ENCODE data around the gene BGLAP. TPM values are rescaled to one million over a fixed set of nuclear protein-coding genes. Genes with fewer than 3 reads are reported as not detected.
"Not testable (repeated sequence)": the region's sequence is repeated elsewhere in the genome, so short reads cannot be mapped to it uniquely, and the experiment has no call there.

The BGLAP gene
- total RNA-seq, 4 donors from 2014 or later: 1.6 to 2.1 TPM; not detected in 2

DNA sequence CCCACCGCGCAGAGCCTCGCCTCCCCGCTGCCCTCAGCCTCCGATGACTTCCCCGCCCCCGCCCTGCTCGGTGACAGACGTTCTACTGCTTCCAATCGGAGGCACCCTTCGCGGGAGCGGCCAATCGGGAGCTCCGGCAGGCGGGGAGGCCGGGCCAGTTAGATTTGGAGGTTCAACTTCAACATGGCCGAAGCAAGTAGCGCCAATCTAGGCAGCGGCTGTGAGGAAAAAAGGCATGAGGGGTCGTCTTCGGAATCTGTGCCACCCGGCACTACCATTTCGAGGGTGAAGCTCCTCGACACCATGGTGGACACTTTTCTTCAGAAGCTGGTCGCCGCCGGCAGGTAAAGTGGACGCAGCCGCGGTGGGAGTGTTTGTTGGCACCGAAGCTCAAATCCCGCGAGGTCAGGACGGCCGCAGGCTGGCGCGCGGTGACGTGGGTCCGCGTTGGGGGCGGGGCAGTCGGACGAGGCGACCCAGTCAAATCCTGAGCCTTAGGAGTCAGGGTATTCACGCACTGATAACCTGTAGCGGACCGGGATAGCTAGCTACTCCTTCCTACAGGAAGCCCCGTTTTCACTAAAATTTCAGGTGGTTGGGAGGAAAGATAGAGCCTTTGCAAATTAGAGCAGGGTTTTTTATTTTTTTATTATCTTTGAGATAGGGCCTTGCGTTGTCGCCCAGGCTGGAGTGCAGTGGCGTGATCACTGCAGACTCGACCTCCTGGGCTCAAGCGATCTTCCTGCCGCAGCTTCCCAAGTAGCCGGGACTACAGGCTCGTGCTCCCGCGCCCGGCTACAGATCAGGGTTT is 28.9 kb upstream of the BGLAP start, which contains the start of gene PMF1:
Gene PMF1 (plus strand): TSS at position 175 of the 811 bp plus-strand sequence. CDS start 9 bp downstream, at position 184.
- H3K36me3 ChIP-seq: peaks cover 0 to 10% (median under 1%) of the 10 kb centered on the region in 4 donors
- in situ Hi-C loops (cut with MboI; ENCODE audit: low pct_ligation_motif_present in 1 of 4, low pct_unique_long_range_greater_than_20kb in 1 of 4, low sequenced_read_pairs in 3 of 4) (loop anchor here in 1 of 4 donors (25.0 kb wide), 1 partner anchor 126 kb away; the partner anchor contains the start of gene MEX3A), intact Hi-C loops (cut with DNase I; ENCODE audit: low total_unique reads) (no loop called here)
- TF ChIP-seq POLR2A (IDR thresholded peaks at IDR 0.05) (peak; percentile 77), POLR2AphosphoS5 (IDR thresholded peaks at IDR 0.05) (peak; percentile 85 to 93 (median 85)), EP300 (IDR thresholded peaks at IDR 0.05; ENCODE audit: low read depth) (peak; percentile 29)
- TF ChIP-seq, protein P1, sequence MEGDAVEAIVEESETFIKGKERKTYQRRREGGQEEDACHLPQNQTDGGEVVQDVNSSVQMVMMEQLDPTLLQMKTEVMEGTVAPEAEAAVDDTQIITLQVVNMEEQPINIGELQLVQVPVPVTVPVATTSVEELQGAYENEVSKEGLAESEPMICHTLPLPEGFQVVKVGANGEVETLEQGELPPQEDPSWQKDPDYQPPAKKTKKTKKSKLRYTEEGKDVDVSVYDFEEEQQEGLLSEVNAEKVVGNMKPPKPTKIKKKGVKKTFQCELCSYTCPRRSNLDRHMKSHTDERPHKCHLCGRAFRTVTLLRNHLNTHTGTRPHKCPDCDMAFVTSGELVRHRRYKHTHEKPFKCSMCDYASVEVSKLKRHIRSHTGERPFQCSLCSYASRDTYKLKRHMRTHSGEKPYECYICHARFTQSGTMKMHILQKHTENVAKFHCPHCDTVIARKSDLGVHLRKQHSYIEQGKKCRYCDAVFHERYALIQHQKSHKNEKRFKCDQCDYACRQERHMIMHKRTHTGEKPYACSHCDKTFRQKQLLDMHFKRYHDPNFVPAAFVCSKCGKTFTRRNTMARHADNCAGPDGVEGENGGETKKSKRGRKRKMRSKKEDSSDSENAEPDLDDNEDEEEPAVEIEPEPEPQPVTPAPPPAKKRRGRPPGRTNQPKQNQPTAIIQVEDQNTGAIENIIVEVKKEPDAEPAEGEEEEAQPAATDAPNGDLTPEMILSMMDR (IDR thresholded peaks at IDR 0.05): no peak
- no peaks in the 10 kb centered on the region for H3K27me3 ChIP-seq
- 0% methylated on average over 14 to 49 of the region's 61 CpGs for WGBS, 2 donors (ENCODE audit: low coverage in 1 of 2)
- H3K27ac ChIP-seq: peak within 1 kb of the TSS; percentile 88 to 96 (median 94)
- peak within 1 kb of the TSS; percentile 41 to 73 (median 69) for H3K4me3 ChIP-seq
- H3K9me3 ChIP-seq: no peaks in the 10 kb centered on the region
- peak; percentile 97 for DNase-seq
- peaks cover 15 to 30% (median 22%) of the 10 kb centered on the region in 4 donors for H3K4me1 ChIP-seq

DNA sequence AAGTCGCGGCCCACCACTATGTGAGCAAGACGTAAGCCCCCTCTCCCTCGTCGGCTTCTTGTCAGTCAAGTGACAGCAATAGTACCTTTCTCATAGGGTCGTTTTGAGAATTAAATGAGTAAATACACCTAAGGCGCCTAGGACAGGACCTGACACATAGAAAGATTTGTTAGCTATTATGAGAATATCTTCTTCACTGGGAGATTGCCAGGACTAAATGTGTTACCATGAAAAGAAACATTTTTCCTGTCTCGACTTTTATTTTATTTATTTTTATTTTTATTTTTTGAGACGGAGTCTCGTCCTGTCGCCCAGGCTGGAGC is 28.4 kb upstream of the BGLAP start:
- H3K27ac ChIP-seq: peak overlapping the region; percentile 88 to 96 (median 94)
- 11 to 19% methylated on average over 6 to 11 of the region's 11 CpGs for WGBS, 2 donors (ENCODE audit: low coverage in 1 of 2)
- H3K4me1 ChIP-seq: peaks cover 15 to 30% (median 22%) of the 10 kb centered on the region in 4 donors
- TF ChIP-seq POLR2A (IDR thresholded peaks at IDR 0.05): no peak
- TF ChIP-seq, protein P1 (IDR thresholded peaks at IDR 0.05): no peak
- TF ChIP-seq EP300 (IDR thresholded peaks at IDR 0.05; ENCODE audit: low read depth): no peak
- TF ChIP-seq POLR2AphosphoS5 (IDR thresholded peaks at IDR 0.05): no peak
- no peaks in the 10 kb centered on the region for H3K9me3 ChIP-seq
- DNase-seq: no peak
- in situ Hi-C loops (cut with MboI; ENCODE audit: low pct_ligation_motif_present in 1 of 4, low pct_unique_long_range_greater_than_20kb in 1 of 4, low sequenced_read_pairs in 3 of 4): loop anchor here in 1 of 4 donors (25.0 kb wide), 1 partner anchor 126 kb away; the partner anchor contains the start of gene MEX3A
- intact Hi-C loops (cut with DNase I; ENCODE audit: low total_unique reads): no loop called here
- H3K36me3 ChIP-seq: peaks cover 0 to 6% (median 0%) of the 10 kb centered on the region in 4 donors
- peak overlapping the region; percentile 41 to 73 (median 69) for H3K4me3 ChIP-seq
- no peaks in the 10 kb centered on the region for H3K27me3 ChIP-seq

DNA sequence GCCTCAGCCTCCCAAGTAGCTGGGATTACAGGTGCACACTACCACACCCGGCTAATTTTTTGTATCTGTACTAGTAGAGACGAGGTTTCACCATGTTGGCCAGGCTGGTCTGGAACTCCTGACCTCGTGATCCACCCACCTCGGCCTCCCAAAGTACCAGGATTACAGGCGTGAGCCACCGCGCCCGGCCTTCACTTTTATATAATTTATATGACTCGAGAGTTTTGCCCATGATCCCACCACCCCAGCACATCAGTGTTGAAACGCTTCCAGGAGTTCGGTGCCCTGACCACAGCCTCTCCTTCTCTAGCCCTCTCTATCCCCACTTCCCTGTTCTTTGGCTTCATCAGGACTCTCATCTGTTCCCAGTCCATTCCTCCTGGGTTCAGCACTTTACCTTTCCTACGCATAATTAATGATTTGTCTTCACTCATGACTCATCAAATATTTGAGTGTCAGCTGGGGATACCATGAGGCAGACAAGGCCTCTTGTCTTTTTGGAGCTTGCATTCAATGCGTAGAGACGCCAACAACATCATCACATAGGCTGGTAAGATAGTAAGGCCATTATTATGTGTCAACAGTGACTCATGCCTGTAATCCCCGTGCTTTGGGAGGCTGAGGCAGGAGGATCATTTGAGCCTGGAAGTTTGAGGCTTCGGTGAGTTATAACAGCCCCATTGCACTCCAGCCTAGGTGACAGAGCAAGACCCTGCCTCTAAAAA is 27.8 kb upstream of the BGLAP start:
- no peaks in the 10 kb centered on the region for H3K9me3 ChIP-seq
- H3K4me3 ChIP-seq: peak overlapping the region in 3 of 4 donors; percentile 41 to 69 (median 69)
- peak overlapping the region; percentile 88 to 96 (median 94) for H3K27ac ChIP-seq
- intact Hi-C loops (cut with DNase I; ENCODE audit: low total_unique reads) (no loop called here), in situ Hi-C loops (cut with MboI; ENCODE audit: low pct_ligation_motif_present in 1 of 4, low pct_unique_long_range_greater_than_20kb in 1 of 4, low sequenced_read_pairs in 3 of 4) (loop anchor here in 1 of 4 donors (25.0 kb wide), 1 partner anchor 127 kb away; the partner anchor contains the start of gene MEX3A)
- H3K27me3 ChIP-seq: no peaks in the 10 kb centered on the region
- H3K4me1 ChIP-seq: peaks cover 15 to 30% (median 22%) of the 10 kb centered on the region in 4 donors
- 0 to 77% methylated on average over 1 to 16 of the region's 16 CpGs for WGBS, 2 donors (ENCODE audit: low coverage in 1 of 2)
- TF ChIP-seq POLR2AphosphoS5 (IDR thresholded peaks at IDR 0.05): no peak
- TF ChIP-seq, protein P1 (IDR thresholded peaks at IDR 0.05): no peak
- TF ChIP-seq EP300 (IDR thresholded peaks at IDR 0.05; ENCODE audit: low read depth): no peak
- TF ChIP-seq POLR2A (IDR thresholded peaks at IDR 0.05): no peak
- H3K36me3 ChIP-seq: peaks cover 0 to 6% (median 0%) of the 10 kb centered on the region in 4 donors
- DNase-seq: no peak

DNA sequence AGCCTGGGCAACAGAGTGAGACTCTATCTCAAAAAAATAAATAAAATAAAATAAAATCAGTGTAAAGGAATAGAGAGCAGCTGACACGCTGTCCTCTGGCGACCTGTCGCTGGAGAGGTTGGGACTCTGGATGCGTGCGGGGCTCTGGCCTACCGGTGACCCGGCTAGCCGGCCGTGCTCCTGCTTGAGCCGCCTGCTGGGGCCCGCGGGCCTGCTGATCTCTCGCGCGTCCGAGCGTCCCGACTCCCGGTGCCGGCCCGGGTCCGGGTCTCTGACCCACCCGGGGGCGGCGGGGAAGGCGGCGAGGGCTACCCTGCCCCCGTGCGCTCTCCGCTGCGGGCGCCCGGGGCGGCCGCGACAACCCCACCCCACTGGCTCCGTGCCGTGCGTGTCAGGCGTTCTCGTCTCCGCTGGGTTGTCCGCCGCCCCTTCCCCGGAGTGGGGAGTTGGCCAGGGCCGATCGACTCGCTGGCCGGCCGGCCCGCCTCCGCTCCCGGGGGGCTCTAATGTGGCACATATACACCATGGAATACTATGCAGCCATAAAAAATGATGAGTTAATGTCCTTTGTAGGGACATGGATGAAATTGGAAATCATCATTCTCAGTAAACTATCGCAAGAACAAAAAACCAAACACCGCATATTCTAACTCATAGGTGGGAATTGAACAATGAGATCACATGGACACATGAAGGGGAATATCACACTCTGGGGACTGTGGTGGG is 25.5 kb upstream of the BGLAP start:
- H3K36me3 ChIP-seq; H3K27me3 ChIP-seq; H3K4me3 ChIP-seq; intact Hi-C loops (cut with DNase I; ENCODE audit: low total_unique reads); H3K9me3 ChIP-seq; H3K27ac ChIP-seq; DNase-seq: not testable (repeated sequence)
- in situ Hi-C loops (cut with MboI; ENCODE audit: low pct_ligation_motif_present in 1 of 4, low pct_unique_long_range_greater_than_20kb in 1 of 4, low sequenced_read_pairs in 3 of 4): loop anchor here in 1 of 4 donors (25.0 kb wide), 1 partner anchor 129 kb away; the partner anchor contains the start of gene MEX3A
- peaks cover 15 to 30% (median 22%) of the 10 kb centered on the region in 4 donors for H3K4me1 ChIP-seq
- 97 to 98% methylated on average over 18 to 55 of the region's 55 CpGs for WGBS, 2 donors (ENCODE audit: low coverage in 1 of 2)

Data from transverse colon (tissue), 4 donors.